ENCODE results near the gene EEF1A2.

- no peak for TF ChIP-seq POLR2A (IDR thresholded peaks at IDR 0.05; ENCODE audit: low read depth, low read length)
- no peak for TF ChIP-seq POLR2AphosphoS5 (IDR thresholded peaks at IDR 0.05; ENCODE audit: low read depth, low read length)
Measured at GRCh38 chr20:63490416-63490815, 8.5 kb downstream of the EEF1A2 start.

Data from GM12891 (cell line).